DND-41 (cell line): ENCODE measurements around the gene SMARCC1.

Experiments used
- ATAC-seq: fragments of 200-7000 bp; cut with Tn5 transposase; 3 replicates; pipeline ENCODE4 v1.9.1; 2021; ENCODE audit warnings: low read depth; ENCODE audit not compliant: insufficient read depth
- DNase-seq: peaks from one replicate; pipeline ENCODE4 v3.0.0-alpha.2; 2020
- H2AFZ ChIP-seq: 2 replicates; pipeline ENCODE4 v1.6.0; 2012; ENCODE audit warnings: low read depth, low read length
- H3K27ac ChIP-seq: 2 replicates; pipeline ENCODE4 v1.5.1; 2012; ENCODE audit warnings: low read length, inconsistent platforms
- H3K27me3 ChIP-seq: fragments of 200-600 bp; sonication (generic); 2 replicates; pipeline ENCODE4 v1.6.0; 2012; ENCODE audit warnings: low read length, mild to moderate bottlenecking, inconsistent platforms; ENCODE audit not compliant: insufficient read depth, poor library complexity
- H3K36me3 ChIP-seq: 2 replicates; pipeline ENCODE4 v1.5.1; 2012; ENCODE audit warnings: low read length, inconsistent platforms; ENCODE audit not compliant: insufficient read depth
- H3K4me1 ChIP-seq: 2 replicates; pipeline ENCODE4 v1.5.1; 2012; ENCODE audit warnings: mild to moderate bottlenecking, low read length; ENCODE audit not compliant: insufficient read depth
- H3K4me2 ChIP-seq: 2 replicates; pipeline ENCODE4 v1.6.0; 2012; ENCODE audit warnings: mild to moderate bottlenecking, moderate library complexity, low read length, inconsistent platforms; ENCODE audit not compliant: insufficient read depth
- H3K4me3 ChIP-seq, 2 experiments: fragments of 200-600 bp in 1 of 2; shearing (Covaris generic) in 1 of 2; 2 replicates each; pipeline ENCODE4 v1.5.1; 2012 to 2016; ENCODE audit warnings: inconsistent platforms in 2 of 2, low read length in 2 of 2, mild to moderate bottlenecking in 2 of 2, low read depth in 1 of 2, moderate library complexity in 1 of 2
- H3K79me2 ChIP-seq: 2 replicates; pipeline ENCODE4 v1.6.0; 2012; ENCODE audit warnings: low read length, inconsistent platforms; ENCODE audit not compliant: insufficient read depth
- H3K9ac ChIP-seq: 2 replicates; pipeline ENCODE4 v1.6.0; 2012; ENCODE audit warnings: low read depth, mild to moderate bottlenecking, inconsistent platforms, low read length, moderate library complexity
- H3K9me3 ChIP-seq: 2 replicates; pipeline ENCODE4 v1.5.1; 2012; ENCODE audit warnings: low read length, moderate library complexity, mild to moderate bottlenecking, inconsistent platforms; ENCODE audit not compliant: insufficient read depth, severe bottlenecking
- H4K20me1 ChIP-seq: 2 replicates; pipeline ENCODE4 v1.6.0; 2012; ENCODE audit warnings: low read length; ENCODE audit not compliant: insufficient read depth
- CTCF ChIP-seq: IDR thresholded peaks from 2 replicates; pipeline ENCODE4 v1.5.1; 2012; ENCODE audit warnings: borderline replicate concordance, low read length, moderate library complexity, mild to moderate bottlenecking; ENCODE audit not compliant: poor library complexity, severe bottlenecking; ENCODE audit errors: extremely low read depth
- EZH2 ChIP-seq: IDR thresholded peaks from 3 replicates; pipeline ENCODE4 v1.6.1; 2012; ENCODE audit warnings: borderline replicate concordance, low read depth, mild to moderate bottlenecking, moderate library complexity, low read length, inconsistent platforms; ENCODE audit not compliant: severe bottlenecking

SMARCC1 gene

DNA sequence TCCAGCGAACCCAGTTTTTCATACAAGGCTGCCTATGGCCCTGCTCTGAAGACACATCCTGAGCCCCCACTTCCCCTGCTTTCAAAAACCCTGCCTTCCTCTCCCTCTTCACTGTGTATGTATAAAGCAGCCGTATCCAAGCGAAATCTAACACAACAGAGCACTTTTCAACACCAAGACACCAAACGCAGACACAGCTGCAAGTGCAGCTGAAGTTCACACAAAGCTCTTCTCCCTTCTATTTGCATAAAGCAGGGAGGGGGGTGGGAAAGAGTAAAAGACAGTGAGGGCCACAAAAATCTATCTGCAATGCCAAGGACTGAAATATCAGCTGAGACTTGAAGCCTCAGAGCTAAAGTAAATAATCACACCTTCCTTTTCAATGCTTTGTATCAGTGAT, 168.0 kb downstream of the SMARCC1 start:
- TF ChIP-seq EZH2 (no peak), CTCF (no peak)
- DNase-seq (no peak), ATAC-seq (no peak)
- Histone ChIP-seq H3K27me3 (no peaks in the 10 kb centered on the region), H3K4me1 (no peaks in the 10 kb centered on the region), H4K20me1 (no peaks in the 10 kb centered on the region), H3K36me3 (peaks cover 92% of the 10 kb centered on the region), H3K9me3 (no peaks in the 10 kb centered on the region), H3K9ac (no peak overlapping the region), H2AFZ (no peak overlapping the region), H3K4me2 (no peak overlapping the region), H3K4me3 (no peak overlapping the region), H3K79me2 (no peaks in the 10 kb centered on the region), H3K27ac (no peak overlapping the region)

GRCh38 chr3:47612879-47613278, 168.8 kb downstream of the SMARCC1 start:
- Histone ChIP-seq H4K20me1 (no peaks in the 10 kb centered on the region), H3K4me3 (no peak overlapping the region), H3K27me3 (no peaks in the 10 kb centered on the region), H3K79me2 (no peaks in the 10 kb centered on the region), H3K36me3 (peaks cover 92% of the 10 kb centered on the region), H2AFZ (no peak overlapping the region), H3K4me1 (no peaks in the 10 kb centered on the region), H3K9me3 (no peaks in the 10 kb centered on the region), H3K9ac (no peak overlapping the region), H3K27ac (no peak overlapping the region), H3K4me2 (no peak overlapping the region)
- no peak for DNase-seq
- TF ChIP-seq CTCF (no peak), EZH2 (no peak)
- no peak for ATAC-seq

DNA sequence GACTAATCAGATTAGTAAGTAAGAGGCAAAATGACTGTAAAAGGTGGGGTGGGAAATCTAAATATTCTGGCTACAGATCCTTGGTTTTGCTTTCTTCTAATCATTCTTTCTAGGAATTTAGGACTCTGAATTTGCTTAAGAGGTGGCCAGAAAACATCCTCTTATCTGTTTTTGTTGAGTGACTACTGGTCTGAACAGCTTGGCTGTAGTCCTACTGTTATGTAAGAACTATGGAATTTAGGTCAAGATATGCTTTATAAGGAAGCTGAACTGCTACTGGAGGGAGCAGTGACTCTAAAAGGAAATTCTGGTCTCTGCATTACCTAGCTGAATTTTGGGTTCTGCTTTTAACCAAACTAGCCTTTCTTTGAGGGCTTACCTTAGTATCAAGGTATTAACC, 169.5 kb downstream of the SMARCC1 start:
- Histone ChIP-seq H3K79me2 (no peaks in the 10 kb centered on the region), H3K4me1 (no peaks in the 10 kb centered on the region), H3K27ac (no peak overlapping the region), H3K9ac (no peak overlapping the region), H3K9me3 (no peaks in the 10 kb centered on the region), H2AFZ (no peak overlapping the region), H3K4me3 (no peak overlapping the region), H3K27me3 (no peaks in the 10 kb centered on the region), H3K4me2 (no peak overlapping the region), H3K36me3 (peaks cover 92% of the 10 kb centered on the region), H4K20me1 (no peaks in the 10 kb centered on the region)
- DNase-seq = no peak
- TF ChIP-seq CTCF (no peak), EZH2 (no peak)
- ATAC-seq = no peak

GRCh38 chr3:47611576-47611975, 170.1 kb downstream of the SMARCC1 start:
- Histone ChIP-seq H3K36me3 (peaks cover 92% of the 10 kb centered on the region), H3K4me2 (no peak overlapping the region), H3K4me3 (no peak overlapping the region), H3K27me3 (no peaks in the 10 kb centered on the region), H3K9me3 (no peaks in the 10 kb centered on the region), H3K27ac (no peak overlapping the region), H3K4me1 (no peaks in the 10 kb centered on the region), H3K9ac (no peak overlapping the region), H3K79me2 (no peaks in the 10 kb centered on the region; the same call in 1 of the 2 replicates), H4K20me1 (no peaks in the 10 kb centered on the region), H2AFZ (no peak overlapping the region)
- TF ChIP-seq EZH2 = no peak
- no peak for TF ChIP-seq CTCF
- ATAC-seq (no peak), DNase-seq (no peak)
